Small intestine (tissue), 7 donors: ENCODE measurements around the gene RTKN2. TPM values are rescaled to one million over a fixed set of nuclear protein-coding genes. Genes with fewer than 3 reads are reported as not detected.
A peak's percentile ranks its signal among the peaks of the same experiment; 100 is the strongest.

Experiments used
- DNase-seq, 2 donors: peaks; one replicate each; pipeline versions ENCODE4 v3.0.0 to v3.0.0-alpha.2; 2013
- FAIRE-seq: peaks from 2 replicates; lab custom pipeline; 2012; peaks lifted over from hg19 to GRCh38; lab: Jason Lieb, UNC
- H3K27ac ChIP-seq, 3 donors: one replicate each; pipeline ENCODE4 v1.5.1; 2013; ENCODE audit warnings: low read length in 2 of 3, mild to moderate bottlenecking in 2 of 3, control low read depth in 1 of 3, inconsistent platforms in 1 of 3, low read depth in 1 of 3, moderate library complexity in 1 of 3
- H3K27me3 ChIP-seq, 3 donors: one replicate each; pipeline ENCODE4 v1.6.1; 2013; ENCODE audit warnings: low read length in 3 of 3, inconsistent platforms in 1 of 3; ENCODE audit not compliant: control insufficient read depth in 3 of 3, insufficient read depth in 3 of 3
- H3K36me3 ChIP-seq, 3 donors: one replicate each; pipeline ENCODE4 v1.6.1; 2013; ENCODE audit warnings: low read length in 3 of 3, inconsistent platforms in 1 of 3, low read depth in 1 of 3, mild to moderate bottlenecking in 1 of 3, moderate library complexity in 1 of 3; ENCODE audit not compliant: control insufficient read depth in 3 of 3, insufficient read depth in 2 of 3
- H3K4me1 ChIP-seq, 3 donors: one replicate each; pipeline ENCODE4 v1.6.1; 2013; ENCODE audit warnings: low read length in 2 of 3, inconsistent platforms in 1 of 3, low read depth in 1 of 3, mild to moderate bottlenecking in 1 of 3, moderate library complexity in 1 of 3; ENCODE audit not compliant: control insufficient read depth in 3 of 3, insufficient read depth in 2 of 3
- H3K4me3 ChIP-seq, 3 donors: one replicate each; pipeline ENCODE4 v1.5.1; 2013; ENCODE audit warnings: low read length in 3 of 3, control low read depth in 1 of 3, inconsistent platforms in 1 of 3, low read depth in 1 of 3, mild to moderate bottlenecking in 1 of 3, moderate library complexity in 1 of 3
- H3K9me3 ChIP-seq, 2 donors: one replicate each; pipeline ENCODE4 v1.6.1; 2013; ENCODE audit warnings: low read depth in 1 of 2, low read length in 1 of 2; ENCODE audit not compliant: control insufficient read depth in 2 of 2, insufficient read depth in 1 of 2
- WGBS, 3 donors: extraction: QIAGEN DNeasy Blood & Tissue Kit; methylation state at CpG; one replicate each; pipeline ENCODE4 v1.1.7; 2013; 5-methylcytosine and 5-hydroxymethylcytosine counted together
- polyA plus RNA-seq, 4 donors: library from polyadenylated mRNA; stranded (reverse) in 3 of 4; unstranded in 1 of 4; fragments of 200-250 nt in 3 of 4; fragments of 120-200 nt in 1 of 4; gene quantifications; one replicate each; pipeline versions ENCODE4 v1.2.1 to v1.2.3, GENCODE V29; 2013
- donor health status: healthy with polysubstance abuse.
- donor health status: control.
- donor health status: control.
- donor health status: Bipolar disorder and iron deficiency.
- donor health status: healthy.

RTKN2 gene
- polyA plus RNA-seq, 4 donors, result 0.81 to 6.2 (median 1.7) TPM

DNA sequence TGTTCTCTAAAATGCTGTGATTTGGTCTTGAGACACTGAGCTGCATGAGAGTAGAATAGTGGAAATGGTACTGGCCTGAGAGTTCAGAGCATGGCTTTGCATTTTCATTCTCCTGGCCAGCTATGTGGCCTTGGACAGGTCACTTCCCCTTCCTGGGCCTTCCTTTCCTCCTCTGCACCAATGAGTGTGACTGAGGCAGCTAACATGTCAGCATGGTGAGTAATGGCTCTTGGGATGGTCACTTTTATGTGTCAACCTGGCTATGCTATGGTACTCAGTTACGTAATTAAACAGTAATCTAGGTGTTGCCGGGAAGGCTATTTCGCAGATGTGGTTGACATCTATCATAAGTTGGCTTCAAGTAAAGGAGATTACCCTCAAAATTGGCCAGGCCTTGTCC is 109.3 kb downstream of the RTKN2 start:
- FAIRE-seq, result no peak
- Histone ChIP-seq H3K4me1 (peaks cover 0 to 4% (median 0%) of the 10 kb centered on the region in 3 donors), H3K27ac (no peak overlapping the region), H3K36me3 (no peaks in the 10 kb centered on the region), H3K4me3 (no peak overlapping the region), H3K27me3 (no peaks in the 10 kb centered on the region), H3K9me3 (no peaks in the 10 kb centered on the region)
- DNase-seq, result no peak
- WGBS, 3 donors, result 98 to 100% (median 98%) methylated on average over 3 of the region's 3 CpGs

DNA sequence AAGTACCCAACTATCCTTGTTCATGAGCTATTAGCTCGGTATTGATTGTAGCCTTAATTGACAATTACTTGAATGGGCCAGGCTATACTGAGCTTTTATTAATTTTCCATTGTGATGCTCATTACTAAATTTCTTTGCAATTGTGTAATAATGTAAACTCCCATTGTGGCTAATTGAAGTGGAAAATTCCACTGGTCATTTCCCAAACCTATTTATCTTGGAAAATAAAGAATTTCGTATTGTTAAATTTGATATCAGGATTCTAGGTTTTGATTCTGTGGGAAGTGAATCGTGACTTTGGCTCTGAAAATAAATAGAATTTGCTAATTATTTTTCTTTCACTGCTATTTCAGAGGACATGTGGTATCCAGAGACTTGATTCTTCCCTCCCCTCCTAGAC is 111.0 kb downstream of the RTKN2 start:
- H3K36me3 ChIP-seq, result no peaks in the 10 kb centered on the region
- H3K9me3 ChIP-seq, result no peaks in the 10 kb centered on the region
- FAIRE-seq (no peak), DNase-seq (no peak)
- 82 to 89% (median 83%) methylated on average over 3 of the region's 3 CpGs for WGBS, 3 donors
- no peak overlapping the region for H3K27ac ChIP-seq
- no peak overlapping the region for H3K4me3 ChIP-seq
- peaks cover 0 to 4% (median 0%) of the 10 kb centered on the region in 3 donors for H3K4me1 ChIP-seq
- H3K27me3 ChIP-seq, result no peaks in the 10 kb centered on the region

DNA sequence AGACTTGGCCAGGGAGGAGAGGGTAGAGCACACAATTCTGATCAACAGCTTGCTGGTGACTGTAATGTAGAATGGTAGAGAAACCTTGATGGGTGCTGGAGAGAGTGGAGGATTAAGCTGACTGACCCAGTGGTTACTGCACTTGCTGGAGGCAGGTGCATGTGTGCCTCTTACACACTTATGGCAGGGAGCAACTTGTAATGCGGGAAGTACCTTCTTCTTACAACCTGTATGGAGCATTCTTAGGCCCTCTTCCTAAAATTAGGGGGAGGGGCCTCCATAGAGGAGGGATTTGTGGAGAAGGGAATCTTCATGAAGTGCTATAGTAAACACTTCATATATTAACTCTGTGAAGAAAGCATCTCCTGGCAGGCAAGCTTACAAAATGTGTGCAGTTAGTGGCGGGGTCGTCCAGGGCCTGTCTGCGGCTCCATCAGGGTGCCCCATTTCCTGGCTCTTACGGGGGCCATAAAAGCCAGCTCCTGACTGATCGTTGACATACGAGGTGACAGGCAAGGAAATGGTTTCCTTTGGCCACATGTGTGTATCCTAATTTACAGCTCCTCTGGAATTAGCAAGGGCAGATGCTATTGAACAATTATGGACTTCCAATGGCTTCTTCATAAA is 113.5 kb downstream of the RTKN2 start:
- peaks cover 0 to 3% of the 10 kb centered on the region in 2 donors for H3K9me3 ChIP-seq
- no peak for FAIRE-seq
- peaks cover 0 to 4% (median 0%) of the 10 kb centered on the region in 3 donors for H3K4me1 ChIP-seq
- no peak overlapping the region for H3K4me3 ChIP-seq
- no peak overlapping the region for H3K27ac ChIP-seq
- no peaks in the 10 kb centered on the region for H3K36me3 ChIP-seq
- no peaks in the 10 kb centered on the region for H3K27me3 ChIP-seq
- DNase-seq, result no peak
- WGBS, 3 donors, result 86 to 93% (median 92%) methylated on average over 7 of the region's 7 CpGs

DNA sequence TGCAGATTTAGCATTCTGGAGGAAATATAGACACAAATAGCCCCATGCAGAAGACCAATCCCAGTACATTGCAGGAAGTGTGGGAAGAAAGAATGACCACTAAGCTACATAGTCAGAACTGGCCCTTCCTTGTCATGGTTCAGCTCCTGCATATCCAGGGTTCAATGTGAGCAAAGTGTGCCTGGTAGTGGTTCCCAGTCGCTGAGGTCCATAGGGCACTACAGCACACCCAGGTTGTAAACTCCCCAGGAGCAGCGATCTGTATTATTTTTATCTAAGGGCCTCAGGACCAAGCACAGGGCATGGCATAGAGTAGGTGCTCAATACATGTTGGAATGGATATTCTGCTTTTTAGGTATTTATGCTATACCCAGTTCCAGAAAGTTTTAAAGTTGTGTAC is 114.4 kb downstream of the RTKN2 start:
- H3K36me3 ChIP-seq, result no peaks in the 10 kb centered on the region
- H3K4me3 ChIP-seq, result no peak overlapping the region
- H3K27ac ChIP-seq, result peak overlapping the region in 1 of 3 donors; percentile 32
- peaks cover 0 to 3% of the 10 kb centered on the region in 2 donors for H3K9me3 ChIP-seq
- no peaks in the 10 kb centered on the region for H3K27me3 ChIP-seq
- WGBS, 3 donors, result 28 to 71% (median 49%) methylated on average over 2 of the region's 2 CpGs
- H3K4me1 ChIP-seq, result peaks cover 0 to 4% (median 0%) of the 10 kb centered on the region in 3 donors
- peak; percentile 62 to 91 for DNase-seq
- no peak for FAIRE-seq

DNA sequence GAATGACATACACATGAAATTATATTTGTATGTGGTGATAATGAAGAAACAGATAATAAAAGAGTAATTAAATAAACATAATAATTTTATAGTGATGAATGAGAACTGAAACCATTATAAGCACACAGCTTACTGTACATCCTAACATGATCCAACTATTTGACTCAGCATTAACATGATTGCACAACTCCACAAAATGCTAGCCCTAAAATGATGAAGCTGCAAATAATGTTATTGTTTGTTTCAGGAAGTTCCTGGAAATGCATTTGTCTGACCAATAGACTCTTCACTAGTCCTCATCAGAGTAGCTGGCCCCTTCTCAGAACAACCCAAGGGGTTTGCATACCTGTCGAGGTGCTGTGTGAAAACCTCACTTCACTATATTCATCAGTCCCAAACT is 115.5 kb downstream of the RTKN2 start:
- peaks cover 0 to 4% (median 0%) of the 10 kb centered on the region in 3 donors for H3K4me1 ChIP-seq
- no peak overlapping the region for H3K4me3 ChIP-seq
- H3K27me3 ChIP-seq, result no peaks in the 10 kb centered on the region
- WGBS, 3 donors, result 89 to 100% (median 92%) methylated on average over 1 of the region's 1 CpG
- H3K27ac ChIP-seq, result no peak overlapping the region
- no peaks in the 10 kb centered on the region for H3K36me3 ChIP-seq
- FAIRE-seq, result no peak
- DNase-seq, result peak in 1 of 2 donors; percentile 16
- H3K9me3 ChIP-seq, result peaks cover 0 to 3% of the 10 kb centered on the region in 2 donors

DNA sequence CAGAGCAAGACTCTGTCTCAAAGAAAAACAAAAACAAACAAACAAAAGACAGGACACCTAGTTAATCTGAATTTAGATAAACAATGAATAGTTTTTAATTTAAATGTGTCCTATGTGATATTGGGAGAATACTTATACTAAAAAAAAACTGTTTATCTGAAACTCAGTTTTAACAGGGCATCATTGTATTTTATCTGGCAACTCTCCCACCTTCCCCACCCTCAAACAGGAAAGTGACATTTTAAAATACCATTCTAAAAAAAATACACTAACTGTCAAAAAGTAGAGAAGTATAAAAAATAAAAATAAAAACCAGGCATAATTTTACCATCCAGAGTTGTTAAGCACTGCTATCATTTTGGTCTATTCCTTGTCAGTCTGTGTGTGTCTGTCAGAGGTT is 119.0 kb downstream of the RTKN2 start:
- H3K4me1 ChIP-seq, result peaks cover 0 to 2% (median 0%) of the 10 kb centered on the region in 3 donors
- no peaks in the 10 kb centered on the region for H3K27me3 ChIP-seq
- H3K27ac ChIP-seq, result no peak overlapping the region
- FAIRE-seq, result no peak
- H3K4me3 ChIP-seq, result no peak overlapping the region
- H3K36me3 ChIP-seq, result no peaks in the 10 kb centered on the region
- DNase-seq, result no peak
- H3K9me3 ChIP-seq, result peaks cover 0 to 3% of the 10 kb centered on the region in 2 donors

DNA sequence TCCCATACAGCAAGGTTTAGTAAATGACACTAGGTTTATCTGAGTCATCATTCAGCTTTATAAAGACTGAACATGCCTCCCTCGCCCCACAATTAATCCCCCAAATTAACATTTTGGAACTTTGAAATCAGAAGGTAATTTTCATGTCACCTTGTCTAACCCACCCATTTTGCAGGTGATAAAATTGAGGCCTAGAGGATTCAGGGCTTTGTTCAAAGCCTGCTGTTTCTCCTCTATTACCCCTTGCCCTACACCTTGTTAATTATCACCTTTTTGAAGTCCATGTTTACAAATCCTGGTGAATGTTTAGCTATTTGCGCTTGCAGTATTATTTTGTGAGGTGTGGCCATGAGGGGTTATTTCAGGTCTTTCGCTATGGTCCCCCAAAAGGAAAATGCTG is 120.5 kb downstream of the RTKN2 start:
- DNase-seq, result no peak
- H3K4me3 ChIP-seq, result no peak overlapping the region
- no peak for FAIRE-seq
- H3K27me3 ChIP-seq, result no peaks in the 10 kb centered on the region
- WGBS, 3 donors, result 70 to 91% (median 87%) methylated on average over 3 of the region's 3 CpGs
- H3K4me1 ChIP-seq, result no peaks in the 10 kb centered on the region
- peaks cover 0 to 4% of the 10 kb centered on the region in 2 donors for H3K9me3 ChIP-seq
- H3K36me3 ChIP-seq, result no peaks in the 10 kb centered on the region
- no peak overlapping the region for H3K27ac ChIP-seq

DNA sequence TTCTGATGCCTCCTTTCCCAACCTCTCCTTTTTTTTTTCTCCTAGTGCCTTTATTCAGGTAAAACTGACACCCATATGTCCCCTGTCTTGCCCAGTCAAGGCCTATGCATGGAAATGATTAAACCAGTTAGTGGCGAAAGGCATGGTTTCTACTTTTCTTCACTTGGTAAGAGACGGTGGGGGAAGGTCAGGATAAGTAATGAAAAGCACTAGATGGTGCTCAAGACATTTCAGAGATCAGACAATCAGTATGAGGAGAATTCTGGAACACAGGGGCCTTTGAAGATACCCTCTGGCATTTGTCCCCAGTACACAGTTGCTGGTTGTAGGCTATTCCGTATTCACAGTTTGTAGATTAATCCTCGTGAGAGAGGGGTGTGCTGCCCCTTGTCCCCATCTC is 121.2 kb downstream of the RTKN2 start:
- FAIRE-seq (no peak), DNase-seq (no peak)
- Histone ChIP-seq H3K4me1 (no peaks in the 10 kb centered on the region), H3K36me3 (no peaks in the 10 kb centered on the region), H3K27ac (no peak overlapping the region), H3K9me3 (peaks cover 0 to 6% of the 10 kb centered on the region in 2 donors), H3K27me3 (no peaks in the 10 kb centered on the region), H3K4me3 (no peak overlapping the region)
- 94 to 96% (median 95%) methylated on average over 4 of the region's 4 CpGs for WGBS, 3 donors

DNA sequence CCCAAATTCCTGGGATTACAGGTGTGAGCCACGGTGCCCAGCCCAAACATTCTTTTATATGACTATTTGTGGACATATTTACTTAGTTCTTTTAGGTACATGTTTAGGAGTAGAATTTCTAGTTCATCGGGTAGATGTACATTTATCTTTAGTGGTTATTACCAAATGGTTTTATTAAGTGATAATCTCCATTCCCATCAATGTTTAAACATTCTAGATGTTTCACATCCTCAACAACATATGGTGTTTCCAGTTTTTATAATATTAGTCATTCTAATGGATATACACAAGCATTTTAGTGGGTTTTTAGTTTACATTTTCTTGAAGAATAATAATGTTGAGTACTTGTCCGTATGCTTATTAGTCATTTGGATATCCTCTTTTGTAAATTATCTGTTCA is 131.7 kb downstream of the RTKN2 start:
- H3K27ac ChIP-seq, result no peak overlapping the region
- no peaks in the 10 kb centered on the region for H3K36me3 ChIP-seq
- no peak for DNase-seq
- no peaks in the 10 kb centered on the region for H3K27me3 ChIP-seq
- H3K4me1 ChIP-seq, result no peaks in the 10 kb centered on the region
- H3K9me3 ChIP-seq, result peaks cover 0 to 9% of the 10 kb centered on the region in 2 donors
- H3K4me3 ChIP-seq, result no peak overlapping the region
- 58 to 65% (median 64%) methylated on average over 3 of the region's 3 CpGs for WGBS, 3 donors
- FAIRE-seq, result no peak
